Dedifferentiated amniotic fluid mesenchymal stem cell (primary cell): ENCODE measurements around the gene B4GALT5.
"Not testable (repeated sequence)": the region's sequence is repeated elsewhere in the genome, so short reads cannot be mapped to it uniquely, and the experiment has no call there.

Source experiments
- DNase-seq: peaks from one replicate; pipeline ENCODE4 v3.0.0-alpha.2; 2016; ENCODE audit errors: extremely low spot score

Gene B4GALT5

DNA sequence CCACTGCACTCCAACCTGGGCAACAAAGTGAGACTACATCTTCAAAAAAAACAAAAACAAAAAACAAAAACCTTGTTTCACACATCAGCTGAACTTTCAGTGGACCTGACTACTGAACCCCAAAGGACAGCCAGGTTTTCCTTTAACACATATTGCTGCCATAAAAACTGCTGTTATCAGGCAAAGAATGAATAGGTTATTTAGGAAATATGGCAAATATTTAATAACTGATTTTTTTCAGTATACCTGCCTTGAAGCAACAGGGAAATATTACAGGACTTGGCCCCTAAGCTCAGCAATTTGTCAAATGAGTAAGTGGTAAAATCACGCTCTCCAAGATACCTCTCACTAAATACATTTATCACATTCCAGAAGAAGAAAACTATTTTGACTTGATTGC lies 34.0 kb downstream of the B4GALT5 start:
- DNase-seq = no peak

GRCh38 chr20:49677777-49678758 lies 35.6 kb downstream of the B4GALT5 start:
- no peak for DNase-seq

DNA sequence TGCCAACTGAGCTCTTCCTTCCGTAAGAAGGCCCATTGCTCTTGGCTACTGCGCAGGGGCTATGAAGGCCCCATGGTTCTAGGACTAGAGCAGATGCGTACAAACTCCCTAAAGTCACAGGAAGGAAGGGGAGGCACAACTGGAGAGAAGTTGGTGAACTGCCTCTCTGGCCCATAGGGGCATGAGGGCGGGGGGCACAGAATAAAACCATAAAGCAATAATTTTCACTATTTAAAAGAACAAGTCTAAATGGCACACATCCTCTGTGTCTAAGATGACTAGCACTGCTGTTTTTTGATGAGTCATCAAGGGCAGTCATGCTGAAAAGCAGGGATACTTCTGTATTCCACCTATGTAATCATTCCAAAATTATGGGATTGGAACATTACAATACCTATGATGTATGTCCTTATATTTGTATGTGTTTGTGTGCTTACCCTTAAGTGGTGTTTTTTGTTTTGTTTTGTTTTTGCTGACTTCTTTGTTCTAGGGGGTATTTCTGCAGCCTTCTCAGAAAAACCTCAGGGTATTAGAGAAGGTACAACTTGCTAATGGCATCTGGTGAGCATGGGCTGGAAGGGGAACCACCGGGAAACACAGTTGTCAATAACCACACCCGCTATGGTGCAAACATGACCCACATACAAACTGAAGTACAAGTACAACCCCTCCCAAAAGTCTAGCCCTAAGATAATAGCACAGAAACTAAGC lies 36.9 kb downstream of the B4GALT5 start:
- DNase-seq = no peak

GRCh38 chr20:49675368-49676151 lies 38.1 kb downstream of the B4GALT5 start:
- DNase-seq = no peak

- no peak for DNase-seq
These were observed 39.0 kb downstream of the B4GALT5 start for GRCh38 chr20:49674383-49675352.

DNA sequence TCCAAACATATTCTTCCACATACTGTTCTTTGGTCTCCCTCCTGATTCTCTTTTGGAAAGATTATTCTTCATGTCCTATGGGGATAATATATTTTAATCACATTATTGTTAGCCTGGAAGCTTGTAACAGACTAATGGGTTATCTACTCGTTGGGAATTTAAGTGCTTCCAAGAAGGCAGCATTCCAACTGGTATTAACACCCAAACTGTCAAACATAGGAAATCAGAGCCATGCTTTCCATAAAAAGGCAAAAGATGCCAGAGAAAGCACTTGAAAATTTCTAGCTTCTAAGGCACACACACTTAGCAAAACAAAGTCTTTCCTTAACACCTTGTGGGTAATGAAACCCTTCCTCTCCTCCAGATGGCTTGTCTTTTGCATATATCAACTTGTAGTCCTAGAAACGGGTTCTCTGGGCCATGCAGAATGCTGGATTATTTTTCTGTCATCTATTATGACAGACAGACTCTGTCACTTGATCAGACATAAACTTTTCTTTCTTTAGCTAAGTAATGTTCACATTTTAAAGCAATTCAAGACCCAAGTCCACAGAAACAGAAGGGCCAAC lies 41.5 kb downstream of the B4GALT5 start:
- DNase-seq = no peak

- DNase-seq = no peak
These were observed 42.2 kb downstream of the B4GALT5 start for GRCh38 chr20:49671433-49671832.

GRCh38 chr20:49669601-49670189 lies 44.0 kb downstream of the B4GALT5 start:
- DNase-seq = peak; percentile 31

DNA sequence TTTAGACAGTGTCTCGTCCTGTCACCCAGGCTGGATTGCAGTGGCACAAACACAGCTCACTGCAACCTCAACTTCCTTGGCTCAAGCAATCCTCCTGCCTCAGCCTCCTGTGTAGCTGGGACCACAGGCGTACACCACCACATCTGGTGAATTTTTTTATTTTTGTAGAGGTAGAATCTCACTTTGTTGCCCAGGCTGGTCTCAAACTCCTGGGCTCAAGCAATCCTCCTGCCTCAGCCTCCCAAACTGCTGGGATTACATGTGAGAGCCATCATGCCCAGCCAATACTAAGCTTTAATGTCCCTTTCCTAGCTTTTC lies 44.8 kb downstream of the B4GALT5 start:
- not testable (repeated sequence) for DNase-seq

DNA sequence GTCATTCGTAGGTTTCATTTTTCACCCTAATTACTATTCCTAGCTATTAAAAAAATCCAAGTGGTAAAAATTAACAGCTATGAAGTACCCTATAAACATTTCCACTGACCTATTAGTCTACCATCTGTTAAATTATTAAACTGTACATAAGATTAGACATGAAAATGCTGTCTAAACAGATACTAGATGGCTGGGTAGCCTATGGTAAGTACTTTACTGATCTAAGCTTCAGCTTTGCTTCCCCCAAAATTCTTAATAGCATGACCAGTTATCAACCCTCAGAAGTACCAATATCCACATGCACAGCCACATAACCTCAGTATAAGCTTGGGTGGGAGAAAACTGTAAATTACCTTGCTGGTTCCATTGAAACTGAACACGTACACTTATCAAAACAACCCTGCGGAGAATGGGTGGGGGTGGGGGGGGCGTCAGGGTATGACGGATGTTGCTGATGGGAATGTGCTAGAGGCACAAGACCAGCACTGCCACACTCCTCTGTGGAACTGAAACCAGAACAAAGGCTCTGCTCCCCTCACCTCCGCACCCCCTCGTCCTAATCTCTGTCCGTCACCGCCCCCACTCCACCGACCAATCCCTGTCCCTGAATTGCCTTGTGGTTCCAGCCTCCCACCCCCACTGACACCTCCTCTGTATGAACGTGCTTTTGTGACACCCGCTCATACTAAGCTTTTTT lies 45.3 kb downstream of the B4GALT5 start:
- no peak for DNase-seq

- no peak for DNase-seq
These were observed 46.8 kb downstream of the B4GALT5 start for GRCh38 chr20:49666911-49667310.

- no peak for DNase-seq
These were observed 47.9 kb downstream of the B4GALT5 start for GRCh38 chr20:49665796-49666195.

GRCh38 chr20:49664612-49665313 lies 48.9 kb downstream of the B4GALT5 start:
- no peak for DNase-seq

DNA sequence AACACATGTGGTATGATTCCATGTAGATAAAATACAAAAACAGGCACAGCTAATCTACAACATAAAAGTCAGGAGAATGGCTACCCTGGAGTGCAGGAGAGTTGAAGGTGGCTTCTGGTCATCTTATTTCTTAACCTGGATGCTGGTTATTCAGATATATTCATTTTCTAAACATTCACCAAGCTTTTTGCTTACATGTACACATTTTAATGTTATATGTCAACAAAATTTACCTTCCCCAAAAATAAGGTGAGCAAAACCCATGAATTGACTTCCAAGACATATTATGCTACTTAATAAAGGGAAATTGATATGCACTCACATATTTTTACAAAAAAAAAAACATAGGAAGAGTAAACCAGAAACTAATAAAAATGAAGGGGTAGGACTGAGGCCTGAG lies 50.6 kb downstream of the B4GALT5 start:
- DNase-seq = no peak

DNA sequence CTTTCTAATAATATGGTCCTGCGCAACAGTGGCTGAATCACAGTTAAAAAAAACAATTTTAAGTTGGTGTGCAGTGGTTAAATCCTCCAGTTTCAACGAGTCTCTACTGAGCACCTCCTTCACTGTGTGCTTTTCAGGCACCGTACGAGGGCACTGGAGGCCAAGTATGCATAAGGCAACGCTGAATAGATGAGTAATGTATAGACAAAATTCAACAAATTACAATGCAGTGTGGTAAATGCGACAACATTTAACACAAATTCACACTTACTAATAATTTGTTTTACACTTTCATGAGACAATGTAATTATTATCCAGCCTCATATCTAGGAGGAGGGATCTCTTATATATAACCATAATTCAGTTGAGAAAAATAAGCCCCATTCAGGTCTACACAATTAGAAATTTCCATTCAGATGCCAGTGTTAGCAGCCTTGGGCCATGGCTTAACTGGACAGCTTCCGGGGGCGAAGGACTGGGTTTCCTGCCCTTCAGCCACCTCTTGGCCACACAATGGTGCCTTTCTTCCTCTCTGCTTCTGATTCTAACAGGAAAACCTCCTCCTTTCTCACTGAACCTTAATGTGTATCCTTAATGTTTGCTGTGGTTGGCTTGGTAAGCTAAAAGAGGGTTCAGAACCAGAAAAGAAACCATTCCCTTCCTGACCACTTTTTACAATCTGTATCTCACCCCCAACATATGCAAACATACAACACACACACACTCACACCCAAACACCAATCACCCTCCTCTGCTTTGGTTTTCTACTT lies 51.9 kb downstream of the B4GALT5 start:
- DNase-seq = no peak

DNA sequence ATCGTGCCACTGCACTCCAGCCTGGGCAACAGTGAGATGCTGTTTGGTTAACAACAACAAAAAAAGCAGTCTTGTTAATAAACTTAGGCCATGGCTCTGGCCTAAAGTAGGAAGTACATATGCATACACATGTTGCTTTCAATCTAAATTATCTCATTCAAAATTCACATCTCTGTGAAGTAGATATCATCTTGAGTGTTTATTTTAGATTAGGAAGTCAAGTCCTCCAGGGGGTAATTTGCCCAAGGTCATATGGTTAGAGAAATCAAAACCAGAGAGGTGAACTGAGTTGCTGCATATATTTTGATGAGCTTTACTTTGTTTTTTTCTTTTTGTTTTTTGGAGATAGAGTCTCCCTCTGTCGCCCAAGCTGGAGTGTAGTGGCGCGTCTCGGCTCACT lies 52.8 kb downstream of the B4GALT5 start:
- DNase-seq = no peak

- DNase-seq = no peak
These were observed 54.6 kb downstream of the B4GALT5 start for GRCh38 chr20:49659056-49659455.

DNA sequence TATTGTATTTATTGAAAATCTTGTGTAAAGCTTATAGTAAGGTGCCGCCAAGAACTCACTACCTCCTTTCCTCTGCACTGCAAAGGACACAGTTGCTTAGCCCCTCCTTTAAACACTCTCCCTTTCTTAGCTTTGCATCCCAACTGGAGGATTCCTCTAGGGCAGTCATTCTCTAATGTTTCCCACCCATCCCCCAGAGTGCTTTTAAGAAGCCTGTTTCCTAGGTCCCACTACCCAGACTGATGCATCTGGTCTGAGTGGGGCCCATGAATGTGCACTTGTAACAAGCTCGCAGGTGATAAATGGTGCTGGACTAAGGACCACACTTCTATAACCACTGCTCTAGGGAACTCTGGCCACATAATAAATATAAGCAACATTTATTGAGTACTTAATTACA lies 55.2 kb downstream of the B4GALT5 start:
- no peak for DNase-seq
